Measurements from ENCODE around the gene SEPTIN11. TPM values are rescaled to one million over a fixed set of nuclear protein-coding genes. Genes with fewer than 3 reads are reported as not detected.

The SEPTIN11 gene
- total and polyA plus RNA-seq, 2 of the 8 experiments (the other 6 are each of a cell fraction or from before 2014, with no cell fraction given): 32.2 to 110 TPM

DNA sequence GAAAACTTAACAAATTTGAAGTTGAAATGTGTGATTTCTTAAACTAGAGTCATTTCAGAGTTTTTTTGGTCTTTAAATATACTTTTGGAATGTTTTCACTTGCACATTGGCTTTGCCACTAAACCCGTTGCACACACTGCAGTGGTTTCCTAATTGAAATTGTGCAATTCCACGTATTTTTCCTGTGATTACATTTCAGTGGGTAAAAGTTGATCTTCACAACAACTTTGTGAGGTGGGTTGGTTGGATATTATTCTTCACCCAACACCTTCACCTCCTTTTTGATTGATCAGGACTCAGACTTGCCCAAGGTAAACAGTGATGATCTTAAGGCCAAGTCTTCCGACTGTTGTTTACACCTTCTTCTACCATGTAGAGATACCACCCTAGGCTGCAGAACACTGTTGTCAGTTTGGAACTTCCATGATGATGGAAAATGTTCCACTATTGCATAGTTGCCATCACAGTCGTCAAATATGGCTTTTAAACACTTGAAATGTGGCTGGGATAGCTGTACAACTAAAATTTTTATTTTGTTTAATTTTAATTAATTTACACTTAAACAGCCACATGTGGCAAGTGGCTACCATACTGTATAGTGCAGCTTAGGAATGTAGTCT lies 13.7 kb downstream of the SEPTIN11 start:
- Histone ChIP-seq H3K4ac (replicated peaks; ENCODE audit: insufficient read length, low read depth, low read length) (no peak overlapping the region), H3K27me3 (replicated peaks in 1 of 4; ENCODE audit: control insufficient read depth in 3 of 4, extremely low read depth in 1 of 4, insufficient read depth in 3 of 4, low read length in 3 of 4) (no peaks in the 10 kb centered on the region), H2BK12ac (ENCODE audit: low read depth, low read length) (no peak overlapping the region), H3K23ac (ENCODE audit: insufficient read length) (no peak overlapping the region), H3K4me1 (replicated peaks in 1 of 4; ENCODE audit: control insufficient read depth in 3 of 4, insufficient read depth in 4 of 4, low read length in 3 of 4) (peaks cover 0 to 2% (median 0%) of the 10 kb centered on the region in 4 experiments; a peak in 1 of 7 replicates), H3K18ac (ENCODE audit: extremely low read depth, low read length) (no peak overlapping the region), H3K27ac (ENCODE audit: low read depth, low read length) (no peak overlapping the region), H4K91ac (replicated peaks; ENCODE audit: insufficient read length, low read length) (no peak overlapping the region), H4K8ac (ENCODE audit: extremely low read depth, insufficient read depth, low read length) (no peak overlapping the region), H3K4me3 (ENCODE audit: extremely low read depth in 1 of 4, insufficient read depth in 2 of 4, low read depth in 3 of 4, low read length in 4 of 4) (no peak overlapping the region), H2AFZ (ENCODE audit: low read length) (no peak overlapping the region), H2BK5ac (ENCODE audit: low read depth, low read length) (no peak overlapping the region), H3K36me3 (ENCODE audit: control insufficient read depth in 2 of 4, insufficient read depth in 4 of 4, low read length in 3 of 4) (no peaks in the 10 kb centered on the region), H4K20me1 (replicated peaks in 1 of 2; ENCODE audit: control insufficient read depth in 1 of 2, insufficient read depth in 2 of 2, low read length in 2 of 2) (peaks cover 0 to 2% of the 10 kb centered on the region in 2 experiments), H2BK20ac (ENCODE audit: low read length) (no peak overlapping the region), H3K9ac (replicated peaks in 1 of 4; ENCODE audit: extremely low read depth in 1 of 4, low read depth in 3 of 4, low read length in 3 of 4) (no peak overlapping the region), H2BK15ac (ENCODE audit: low read length) (no peak overlapping the region), H3K79me1 (ENCODE audit: low read depth, low read length) (no peaks in the 10 kb centered on the region; the same call in 1 of the 2 replicates), H3K14ac (ENCODE audit: insufficient read length) (peak overlapping the region; percentile 67), H3K9me3 (ENCODE audit: insufficient read depth in 2 of 2, low read depth in 1 of 2, low read length in 1 of 2) (no peaks in the 10 kb centered on the region), H3K79me2 (ENCODE audit: control insufficient read depth in 1 of 2, insufficient read depth in 2 of 2, low read length in 2 of 2) (peaks cover 0 to 64% of the 10 kb centered on the region in 2 experiments; a peak in 2 of 4 replicates), H2BK120ac (replicated peaks; ENCODE audit: low read depth, low read length) (no peak overlapping the region), H2AK5ac (ENCODE audit: low read depth, low read length) (no peak overlapping the region; the same call in 1 of the 2 replicates), H3K4me2 (ENCODE audit: insufficient read depth in 1 of 2, low read depth in 2 of 2, low read length in 2 of 2) (no peak overlapping the region), H3K23me2 (ENCODE audit: low read depth, low read length) (no peaks in the 10 kb centered on the region; the same call in 1 of the 2 replicates), H3K56ac (replicated peaks; ENCODE audit: insufficient read length, low read depth, low read length) (no peak overlapping the region), H4K5ac (ENCODE audit: insufficient read length, low read depth, low read length) (no peak overlapping the region)
- DNase-seq (ENCODE audit: low read depth in 1 of 2, low spot score in 2 of 2): no peak
- ChIA-PET CTCF (ENCODE audit: partially characterized antibody) (interaction anchor here (1.3 kb wide), 1 partner anchor 58 kb away, joined by 3 read pairs; no protein-coding TSS in a partner anchor), POLR2A (ENCODE audit: partially characterized antibody) (interaction anchor here (1.4 kb wide), 1 partner anchor 11 kb away, joined by 3 read pairs; no protein-coding TSS in a partner anchor)
- 88% methylated on average over 4 of the region's 4 CpGs; no CpG with 5 or more reads in 1 of the 2 experiments for WGBS, 2 experiments (ENCODE audit: extremely low coverage in 1 of 2, insufficient coverage in 1 of 2, insufficient read length in 1 of 2, insufficient replicate concordance in 2 of 2, low coverage in 1 of 2, low lambda C conversion rate in 2 of 2, missing lambda C conversion rate in 1 of 2)
- no peak for FAIRE-seq
- TF ChIP-seq EP300 (IDR thresholded peaks at IDR 0.05; ENCODE audit: borderline replicate concordance in 1 of 2, low read depth in 2 of 2, low read length in 2 of 2) (no peak), HDAC6 (IDR thresholded peaks at IDR 0.05; ENCODE audit: low read depth, low read length) (no peak), SAP30 (IDR thresholded peaks at IDR 0.05; ENCODE audit: insufficient read depth, insufficient replicate concordance, low read length) (no peak), KDM1A (IDR thresholded peaks at IDR 0.05; ENCODE audit: borderline replicate concordance, low read length) (no peak), TAF1 (IDR thresholded peaks at IDR 0.05; ENCODE audit: low read depth, low read length) (no peak), HDAC2 (IDR thresholded peaks at IDR 0.05; ENCODE audit: borderline replicate concordance in 1 of 2, low read depth in 2 of 2, low read length in 2 of 2) (no peak), POLR2A (IDR thresholded peaks at IDR 0.05; ENCODE audit: control extremely low read depth in 1 of 2, low read depth in 2 of 2, low read length in 2 of 2) (no peak)
- TF ChIP-seq, protein P1, sequence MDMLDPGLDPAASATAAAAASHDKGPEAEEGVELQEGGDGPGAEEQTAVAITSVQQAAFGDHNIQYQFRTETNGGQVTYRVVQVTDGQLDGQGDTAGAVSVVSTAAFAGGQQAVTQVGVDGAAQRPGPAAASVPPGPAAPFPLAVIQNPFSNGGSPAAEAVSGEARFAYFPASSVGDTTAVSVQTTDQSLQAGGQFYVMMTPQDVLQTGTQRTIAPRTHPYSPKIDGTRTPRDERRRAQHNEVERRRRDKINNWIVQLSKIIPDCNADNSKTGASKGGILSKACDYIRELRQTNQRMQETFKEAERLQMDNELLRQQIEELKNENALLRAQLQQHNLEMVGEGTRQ (IDR thresholded peaks at IDR 0.05; ENCODE audit: low read length): no peak
- TF ChIP-seq, protein P2, sequence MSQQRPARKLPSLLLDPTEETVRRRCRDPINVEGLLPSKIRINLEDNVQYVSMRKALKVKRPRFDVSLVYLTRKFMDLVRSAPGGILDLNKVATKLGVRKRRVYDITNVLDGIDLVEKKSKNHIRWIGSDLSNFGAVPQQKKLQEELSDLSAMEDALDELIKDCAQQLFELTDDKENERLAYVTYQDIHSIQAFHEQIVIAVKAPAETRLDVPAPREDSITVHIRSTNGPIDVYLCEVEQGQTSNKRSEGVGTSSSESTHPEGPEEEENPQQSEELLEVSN (IDR thresholded peaks at IDR 0.05): no peak
